LNCAP (cell line): Measurements from ENCODE around the gene HTR3A.
A peak's percentile ranks its signal among the peaks of the same experiment; 100 is the strongest.

Experiments
- TF ChIP-seq, protein P1 (sequence below): fragments of 450-650 bp; IDR thresholded peaks from 2 replicates; pipeline ENCODE4 v1.5.1; 2017; ENCODE audit warnings: mild to moderate bottlenecking

The HTR3A gene

DNA sequence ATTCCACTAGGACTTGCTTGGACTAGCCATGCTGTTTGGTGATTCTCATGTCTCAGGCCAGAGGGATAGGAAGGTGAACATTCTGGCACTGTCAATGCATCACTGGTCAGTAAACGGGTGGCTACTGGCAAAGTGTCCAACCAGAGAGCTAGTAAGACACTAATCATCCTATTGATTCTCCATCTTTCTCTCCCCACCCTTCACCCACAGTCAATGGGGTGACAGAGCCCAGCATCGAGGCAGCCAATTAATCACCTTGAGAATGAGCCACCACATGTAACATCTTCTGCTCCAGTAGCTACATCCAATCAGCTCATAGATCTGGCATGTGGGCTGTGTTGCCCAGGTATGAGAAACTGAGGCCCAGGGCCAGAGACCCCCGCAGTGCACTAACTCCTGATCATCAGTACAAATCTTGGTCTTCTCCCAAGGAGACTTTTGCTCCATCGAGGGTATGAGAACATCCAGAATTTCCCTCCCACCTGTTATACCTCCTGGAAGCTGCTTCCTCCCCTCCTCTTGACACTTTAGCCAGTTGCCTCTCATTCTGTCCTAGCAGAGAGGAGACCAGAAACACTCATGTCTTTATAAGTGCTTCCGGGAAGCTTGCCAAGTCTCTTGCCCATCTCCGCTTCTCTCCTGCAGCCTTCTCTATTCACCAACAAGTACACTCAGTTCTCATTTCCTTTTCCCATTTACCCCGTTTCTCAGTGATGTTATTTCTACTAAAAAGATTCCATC lies 17.0 kb downstream of the HTR3A start:
- TF ChIP-seq, protein P1, sequence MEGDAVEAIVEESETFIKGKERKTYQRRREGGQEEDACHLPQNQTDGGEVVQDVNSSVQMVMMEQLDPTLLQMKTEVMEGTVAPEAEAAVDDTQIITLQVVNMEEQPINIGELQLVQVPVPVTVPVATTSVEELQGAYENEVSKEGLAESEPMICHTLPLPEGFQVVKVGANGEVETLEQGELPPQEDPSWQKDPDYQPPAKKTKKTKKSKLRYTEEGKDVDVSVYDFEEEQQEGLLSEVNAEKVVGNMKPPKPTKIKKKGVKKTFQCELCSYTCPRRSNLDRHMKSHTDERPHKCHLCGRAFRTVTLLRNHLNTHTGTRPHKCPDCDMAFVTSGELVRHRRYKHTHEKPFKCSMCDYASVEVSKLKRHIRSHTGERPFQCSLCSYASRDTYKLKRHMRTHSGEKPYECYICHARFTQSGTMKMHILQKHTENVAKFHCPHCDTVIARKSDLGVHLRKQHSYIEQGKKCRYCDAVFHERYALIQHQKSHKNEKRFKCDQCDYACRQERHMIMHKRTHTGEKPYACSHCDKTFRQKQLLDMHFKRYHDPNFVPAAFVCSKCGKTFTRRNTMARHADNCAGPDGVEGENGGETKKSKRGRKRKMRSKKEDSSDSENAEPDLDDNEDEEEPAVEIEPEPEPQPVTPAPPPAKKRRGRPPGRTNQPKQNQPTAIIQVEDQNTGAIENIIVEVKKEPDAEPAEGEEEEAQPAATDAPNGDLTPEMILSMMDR = no peak

DNA sequence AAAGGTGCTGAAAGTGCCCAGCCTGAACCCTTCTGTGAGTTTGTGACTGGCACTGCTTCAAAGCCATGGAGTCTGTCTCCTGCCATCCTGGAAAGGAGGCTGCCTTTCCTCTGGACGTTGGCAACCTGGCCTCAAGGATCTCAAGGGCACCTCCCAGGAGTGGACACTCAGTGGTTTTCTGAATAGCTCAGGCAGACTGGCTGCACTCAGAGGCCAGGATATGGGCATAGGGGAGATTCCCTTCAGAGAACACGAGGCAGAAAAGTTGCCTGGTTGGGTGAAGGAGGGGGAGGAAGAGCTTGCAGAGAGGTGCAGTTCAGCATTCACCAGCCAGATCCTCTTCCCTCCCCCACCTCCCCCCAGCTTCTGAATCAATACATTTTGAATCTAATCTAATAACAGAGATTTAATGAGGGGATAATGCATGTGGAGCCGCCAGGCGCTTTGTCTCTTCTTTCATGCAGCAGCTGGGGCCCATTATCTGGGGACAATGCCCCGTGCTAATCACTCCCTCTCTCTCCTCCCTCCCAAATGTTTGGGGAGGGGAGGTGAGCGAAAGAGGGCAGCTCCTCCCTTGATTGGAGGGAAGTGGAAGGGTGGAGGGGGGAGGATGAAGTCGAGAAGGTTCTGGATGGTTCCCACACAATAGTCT lies 17.7 kb downstream of the HTR3A start:
- TF ChIP-seq, protein P1 = no peak

DNA sequence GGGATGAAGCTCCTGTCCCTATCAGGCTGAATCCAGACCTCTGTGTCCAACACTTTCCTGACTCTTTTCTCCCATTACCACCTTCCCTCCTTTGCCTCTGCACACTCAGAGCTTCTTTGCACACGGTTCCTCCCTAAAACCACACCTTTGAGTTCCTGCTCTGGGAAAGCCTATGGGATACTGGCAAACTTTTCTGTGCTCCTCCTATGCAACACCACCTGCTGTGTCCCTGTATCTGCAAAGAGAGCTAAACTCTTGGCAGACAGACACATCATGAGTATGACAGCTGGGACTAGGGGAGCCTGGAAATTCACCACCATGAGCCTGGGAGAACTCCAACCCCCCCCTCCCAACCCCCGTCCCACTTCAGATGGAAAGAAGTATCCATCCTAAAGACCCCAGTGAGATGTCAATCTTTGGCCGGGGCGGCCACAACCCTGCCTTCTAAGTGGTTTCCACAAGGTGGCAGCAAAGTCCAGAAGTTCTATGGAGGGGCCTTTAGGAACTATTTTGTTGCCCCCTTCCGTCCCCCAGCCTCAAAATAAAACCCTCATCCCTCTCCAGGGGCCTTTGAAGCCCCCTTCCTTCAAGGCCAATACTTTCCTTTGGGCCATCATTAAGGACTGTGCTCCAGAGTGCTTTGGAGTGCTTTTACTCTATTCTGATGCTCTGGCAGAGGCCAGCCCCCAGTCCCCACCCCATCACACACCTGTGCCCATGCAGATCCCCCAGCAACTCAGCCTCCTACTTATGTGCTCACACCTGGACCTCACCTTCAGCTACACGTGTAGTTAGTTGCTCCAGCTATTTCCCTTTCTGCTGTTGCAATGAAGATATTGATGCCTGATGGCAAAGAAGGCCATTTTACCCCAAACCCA lies 19.4 kb downstream of the HTR3A start:
- TF ChIP-seq, protein P1 = peak; percentile 75

DNA sequence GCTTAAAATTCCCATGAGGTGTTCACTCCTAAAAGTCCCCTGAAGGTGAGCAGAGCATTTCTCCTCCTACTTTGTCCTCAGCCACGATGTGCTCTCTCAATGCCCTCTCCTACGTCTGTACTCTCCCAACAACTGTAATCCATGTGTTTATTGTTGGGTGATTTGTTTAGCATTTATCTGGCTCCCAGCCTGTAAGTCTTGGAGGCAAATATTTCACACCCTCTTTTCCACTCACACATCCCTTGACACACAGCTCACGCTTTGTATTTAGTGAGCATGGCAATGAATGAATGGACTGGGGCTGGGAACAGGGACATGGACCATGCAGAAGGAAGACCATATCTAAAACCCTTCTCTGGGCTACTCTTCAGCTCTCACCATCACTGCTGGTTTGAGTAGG lies 22.6 kb downstream of the HTR3A start:
- TF ChIP-seq, protein P1 = no peak

DNA sequence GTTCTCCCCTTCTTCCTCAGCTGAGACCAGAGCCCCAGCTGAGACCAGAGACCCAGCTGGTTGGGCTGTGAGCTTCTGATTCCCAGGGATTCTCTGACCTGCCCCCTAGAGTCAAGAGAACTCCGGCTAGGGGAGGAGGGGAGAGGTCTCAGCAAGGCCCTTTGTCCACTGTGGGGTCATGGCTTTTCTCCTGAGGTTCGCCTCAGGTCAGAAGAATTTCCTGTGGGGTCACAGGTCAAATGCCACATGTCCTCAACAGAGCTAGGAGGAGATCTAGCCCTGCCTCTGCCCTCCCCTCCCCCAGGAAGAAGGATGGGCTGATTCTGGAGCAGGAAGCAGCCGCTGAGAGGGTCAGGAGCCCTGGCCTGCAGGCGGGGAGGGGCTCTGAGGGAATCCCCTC lies 23.7 kb downstream of the HTR3A start:
- TF ChIP-seq, protein P1 = no peak

DNA sequence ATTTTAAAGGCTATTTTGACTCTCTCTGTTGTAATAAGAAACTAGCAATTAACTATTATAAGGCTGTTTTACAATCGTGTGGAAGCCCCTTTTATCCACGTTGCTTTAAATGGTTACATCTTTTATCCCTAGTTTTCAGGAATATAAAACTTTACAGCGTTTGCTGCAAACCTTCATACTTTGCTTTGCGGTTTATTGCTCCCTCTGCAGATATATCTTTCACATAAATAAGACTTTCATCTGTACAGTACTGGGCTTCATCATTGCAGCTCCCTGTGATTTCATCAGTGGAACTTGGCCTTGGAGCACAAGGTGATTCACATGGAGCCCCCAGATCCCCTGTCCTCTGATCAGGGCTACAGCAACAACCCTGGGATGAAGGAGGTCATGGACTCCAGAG lies 25.6 kb downstream of the HTR3A start:
- TF ChIP-seq, protein P1 = no peak

DNA sequence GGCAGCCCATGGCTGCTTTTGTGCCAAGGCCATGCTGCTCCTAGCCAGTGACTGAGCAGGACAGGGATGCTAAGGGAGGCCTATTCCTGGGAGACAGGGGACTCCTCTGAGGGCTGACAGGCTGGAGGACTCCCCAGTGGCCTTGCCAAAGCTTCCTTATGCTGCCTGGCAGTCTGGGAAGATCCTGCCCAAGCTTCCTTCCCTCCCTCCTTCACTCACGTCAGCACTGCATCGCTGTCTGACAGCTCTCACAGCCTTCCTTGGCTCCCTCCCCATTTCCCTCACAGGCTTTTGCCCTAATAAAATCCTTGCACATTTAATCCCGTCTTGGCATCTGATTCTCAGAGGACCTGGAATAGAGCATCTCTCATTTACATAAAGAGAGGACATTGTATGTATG lies 26.5 kb downstream of the HTR3A start:
- TF ChIP-seq, protein P1 = no peak
